Fibroblast of peridontal ligament (primary cell): Measurements from ENCODE around the gene PLPPR1.

Experiments
- DNase-seq: peaks from one replicate; pipeline ENCODE4 v3.0.0-alpha.2; 2010; ENCODE audit errors: extremely low read depth

PLPPR1 gene

GRCh38 chr9:101209670-101210069, 181.1 kb downstream of the PLPPR1 start:
- DNase-seq, result no peak

GRCh38 chr9:101212661-101213060, 184.1 kb downstream of the PLPPR1 start:
- no peak for DNase-seq

- no peak for DNase-seq
These were observed 190.5 kb downstream of the PLPPR1 start for GRCh38 chr9:101219030-101219429.

- no peak for DNase-seq
These were observed 191.8 kb downstream of the PLPPR1 start for GRCh38 chr9:101220341-101220740.

- no peak for DNase-seq
These were observed 196.7 kb downstream of the PLPPR1 start for GRCh38 chr9:101225271-101225670.

- no peak for DNase-seq
These were observed 197.6 kb downstream of the PLPPR1 start for GRCh38 chr9:101226161-101226560.

GRCh38 chr9:101226803-101227202, 198.3 kb downstream of the PLPPR1 start:
- no peak for DNase-seq

- no peak for DNase-seq
These were observed 201.1 kb downstream of the PLPPR1 start for GRCh38 chr9:101229606-101230005.

GRCh38 chr9:101232405-101232977, 204.0 kb downstream of the PLPPR1 start:
- DNase-seq, result no peak

GRCh38 chr9:101235105-101235866, 206.8 kb downstream of the PLPPR1 start:
- DNase-seq, result no peak

GRCh38 chr9:101242651-101243050, 214.1 kb downstream of the PLPPR1 start:
- no peak for DNase-seq

GRCh38 chr9:101246691-101247090, 218.2 kb downstream of the PLPPR1 start:
- no peak for DNase-seq

- DNase-seq, result no peak
These were observed 218.8 kb downstream of the PLPPR1 start for GRCh38 chr9:101247297-101247696.

GRCh38 chr9:101254733-101255433, 226.4 kb downstream of the PLPPR1 start:
- no peak for DNase-seq

- DNase-seq, result no peak
These were observed 236.2 kb downstream of the PLPPR1 start for GRCh38 chr9:101264727-101265126.

GRCh38 chr9:101265261-101265660, 236.7 kb downstream of the PLPPR1 start:
- no peak for DNase-seq

- DNase-seq, result no peak
These were observed 239.9 kb downstream of the PLPPR1 start for GRCh38 chr9:101268426-101268825.

- DNase-seq, result no peak
These were observed 241.2 kb downstream of the PLPPR1 start for GRCh38 chr9:101269591-101270283.

GRCh38 chr9:101270302-101270701, 241.8 kb downstream of the PLPPR1 start:
- no peak for DNase-seq

GRCh38 chr9:101271102-101271501, 242.6 kb downstream of the PLPPR1 start:
- DNase-seq, result no peak

- no peak for DNase-seq
These were observed 246.6 kb downstream of the PLPPR1 start for GRCh38 chr9:101274971-101275768.
